Pons (tissue), 1 donor: Measurements from ENCODE around the gene ALDH1L1.
"Not testable (repeated sequence)": the region's sequence is repeated elsewhere in the genome, so short reads cannot be mapped to it uniquely, and the experiment has no call there.

Experiments used
- DNase-seq: peaks from one replicate; pipeline ENCODE4 v3.0.0-alpha.2; 2016; ENCODE audit warnings: low spot score

Gene ALDH1L1

GRCh38 chr3:126083511-126083912, 96.9 kb downstream of the ALDH1L1 start:
- DNase-seq: peak; percentile 12

GRCh38 chr3:126083138-126083445, 97.3 kb downstream of the ALDH1L1 start:
- no peak for DNase-seq

- DNase-seq: no peak
These were observed 97.8 kb downstream of the ALDH1L1 start for GRCh38 chr3:126082362-126083137.

GRCh38 chr3:126081618-126082361, 98.6 kb downstream of the ALDH1L1 start:
- no peak for DNase-seq

- no peak for DNase-seq
These were observed 99.4 kb downstream of the ALDH1L1 start for GRCh38 chr3:126080970-126081369.

DNA sequence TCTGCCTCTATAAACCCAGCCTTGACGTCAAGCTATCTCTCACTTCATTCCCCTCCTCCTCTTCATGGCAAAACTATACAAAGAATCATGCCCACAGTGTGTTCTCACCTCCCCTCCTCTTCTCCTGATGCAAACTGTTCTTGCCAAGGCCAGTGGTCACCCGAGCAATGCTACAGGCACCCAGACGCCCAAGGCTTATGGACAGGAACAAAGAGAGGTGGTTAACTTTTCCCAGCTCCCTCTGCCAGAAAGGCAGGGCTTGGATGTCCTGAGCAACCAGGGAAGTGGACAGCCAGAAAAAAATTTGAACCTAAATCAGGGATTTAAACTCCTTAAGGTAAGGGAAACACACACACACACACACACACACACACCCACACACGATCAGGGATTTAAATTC, 101.5 kb downstream of the ALDH1L1 start:
- no peak for DNase-seq

- DNase-seq: no peak
These were observed 102.6 kb downstream of the ALDH1L1 start for GRCh38 chr3:126077754-126078153.

DNA sequence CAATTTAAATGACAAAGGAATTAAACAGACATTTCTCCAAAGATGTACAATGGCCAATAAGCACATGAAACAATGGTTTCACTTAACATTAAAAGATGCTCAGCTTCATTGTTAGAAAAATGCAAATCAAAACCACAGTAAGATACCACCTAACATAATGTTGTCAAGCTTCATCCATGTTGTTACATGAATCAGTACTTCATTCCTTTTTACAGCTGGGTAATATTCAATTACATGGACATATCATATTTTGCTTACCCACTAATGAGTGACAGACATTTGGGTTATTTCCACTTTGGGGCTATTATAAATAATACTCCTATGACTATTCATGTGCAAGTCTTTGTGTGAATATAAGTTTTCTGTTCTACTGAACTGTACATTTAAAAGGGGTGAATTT, 104.2 kb downstream of the ALDH1L1 start:
- DNase-seq: no peak

DNA sequence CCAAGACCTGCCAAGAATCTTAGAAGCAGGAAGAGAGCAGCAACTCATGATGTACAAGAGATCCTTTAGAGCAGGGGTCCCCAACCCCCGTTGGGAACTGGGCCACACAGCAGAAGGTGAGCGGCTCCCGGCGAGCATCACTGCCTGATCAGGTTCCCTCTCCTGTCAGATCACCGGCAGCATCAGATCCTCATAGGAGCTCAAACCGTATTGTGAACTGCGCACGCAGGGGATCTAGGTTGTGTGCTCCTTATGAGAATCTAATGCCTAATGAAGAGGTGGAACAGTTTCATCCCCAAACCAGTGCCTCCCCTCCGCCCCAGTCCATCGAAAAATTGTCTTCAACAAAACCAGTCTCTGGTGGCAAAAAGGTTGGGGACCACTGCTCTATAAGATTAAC, 110.2 kb downstream of the ALDH1L1 start:
- DNase-seq: no peak

- no peak for DNase-seq
These were observed 112.4 kb downstream of the ALDH1L1 start for GRCh38 chr3:126067959-126068358.

DNA sequence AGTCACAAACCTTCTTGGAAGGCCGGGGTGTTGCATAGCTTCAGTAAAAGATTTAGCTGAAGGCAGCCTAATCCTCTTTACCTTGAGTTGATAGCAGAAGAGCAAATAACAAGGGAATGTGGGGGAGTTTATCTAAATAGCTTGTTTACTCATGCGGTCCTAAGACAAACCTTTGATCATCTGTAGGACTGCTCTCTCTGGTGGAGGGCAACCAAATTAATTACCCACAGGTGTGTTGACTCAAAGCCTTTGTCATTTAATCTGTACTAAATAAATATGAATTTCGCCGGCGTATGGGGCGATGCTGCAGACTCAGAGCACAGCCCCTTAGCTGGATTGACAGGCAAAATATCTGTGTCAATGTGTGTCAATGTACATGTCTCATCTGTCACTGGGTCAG, 113.7 kb downstream of the ALDH1L1 start:
- DNase-seq: not testable (repeated sequence)

DNA sequence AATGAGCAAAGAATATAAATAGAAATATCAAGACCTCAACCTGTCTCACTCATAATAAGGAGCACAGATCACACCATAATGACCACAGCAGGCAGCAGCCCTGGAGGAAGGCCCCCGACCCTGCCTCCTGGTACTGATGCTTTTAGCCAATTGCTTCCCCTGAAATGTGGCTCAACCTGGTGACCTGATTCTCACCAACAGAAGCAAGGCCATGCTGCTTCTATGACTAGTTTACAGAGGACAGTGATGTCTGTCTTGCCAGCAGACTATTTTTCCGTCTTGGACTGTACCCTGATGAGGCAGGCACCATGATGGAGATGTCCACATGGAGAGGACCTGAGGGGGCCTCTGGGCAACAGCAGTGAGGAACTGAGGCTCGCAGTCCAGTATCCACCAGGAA, 114.5 kb downstream of the ALDH1L1 start:
- no peak for DNase-seq

GRCh38 chr3:126064627-126065258, 115.6 kb downstream of the ALDH1L1 start:
- DNase-seq: no peak

GRCh38 chr3:126063358-126063965, 116.9 kb downstream of the ALDH1L1 start:
- DNase-seq: no peak

DNA sequence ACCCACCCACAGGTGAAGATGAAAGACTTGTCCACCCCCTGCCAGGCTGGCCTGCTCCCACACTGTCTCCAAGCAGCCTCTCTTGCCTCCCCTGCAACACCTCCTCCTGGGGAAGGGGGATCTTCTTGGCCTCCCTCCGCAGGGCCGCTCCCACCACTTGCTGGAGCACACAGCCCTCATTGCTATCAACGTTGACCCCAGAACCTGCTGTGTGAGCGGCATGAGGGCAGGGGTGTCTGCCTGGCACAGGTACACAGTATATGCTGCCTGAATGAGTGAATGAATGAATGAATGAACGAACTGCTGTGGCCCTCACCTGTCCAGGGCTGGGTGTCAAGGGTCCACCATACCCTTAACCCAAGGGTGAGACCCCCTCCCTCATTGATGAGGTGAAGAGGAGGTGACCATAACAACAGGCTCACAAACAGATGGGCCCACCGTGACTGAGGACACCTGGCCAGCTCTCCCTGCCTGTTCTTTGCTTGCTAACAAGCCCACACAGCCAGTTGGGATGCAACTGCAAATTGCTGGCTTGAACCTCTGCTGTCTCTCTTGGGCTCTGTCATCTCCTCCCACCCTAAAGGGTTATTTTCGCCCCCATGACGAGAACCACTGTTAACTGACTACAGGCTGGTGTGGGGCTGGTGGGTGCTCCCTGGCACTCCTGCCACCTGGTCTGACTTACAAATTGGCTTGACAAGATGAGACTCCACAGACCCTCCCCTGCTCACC, 118.9 kb downstream of the ALDH1L1 start:
- no peak for DNase-seq

- no peak for DNase-seq
These were observed 119.7 kb downstream of the ALDH1L1 start for GRCh38 chr3:126060613-126061145.

DNA sequence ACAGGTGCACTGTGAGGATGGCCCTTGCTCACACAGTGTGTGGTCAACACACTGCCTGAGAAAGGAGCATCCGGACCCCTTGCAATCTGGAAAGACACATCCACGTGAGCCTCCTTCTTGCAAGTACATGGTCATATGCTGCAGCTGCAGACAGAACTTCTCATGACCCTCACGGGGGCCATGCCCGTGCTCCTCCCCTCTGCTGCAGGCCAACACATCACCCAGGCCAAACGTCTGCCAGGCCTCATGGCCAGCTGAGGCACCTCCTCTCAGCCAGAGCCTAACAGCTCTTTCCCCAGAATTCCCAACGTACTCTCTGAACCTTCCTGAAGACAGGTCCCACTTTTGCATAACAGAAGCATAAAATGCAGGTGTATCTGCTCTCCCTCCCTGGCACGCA, 121.7 kb downstream of the ALDH1L1 start:
- no peak for DNase-seq

DNA sequence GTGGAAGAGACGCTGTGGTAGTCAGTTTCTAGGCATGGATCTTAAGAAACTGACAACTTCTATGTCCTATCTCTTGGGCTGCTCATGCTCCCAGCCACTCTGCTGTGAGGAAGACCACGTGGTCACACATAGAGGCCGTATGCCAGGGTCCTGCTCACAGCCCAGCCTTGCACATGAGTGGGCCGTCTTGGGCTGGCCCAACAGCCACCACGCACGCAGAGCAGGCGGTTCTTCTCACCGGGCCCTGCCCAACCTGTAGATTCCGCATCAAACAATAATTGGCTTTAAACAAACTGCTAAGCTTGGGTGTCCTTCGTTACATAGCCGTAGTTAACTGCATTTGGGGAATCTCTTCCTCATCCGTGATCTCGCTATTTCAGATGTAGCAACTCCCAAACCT, 122.5 kb downstream of the ALDH1L1 start:
- no peak for DNase-seq

DNA sequence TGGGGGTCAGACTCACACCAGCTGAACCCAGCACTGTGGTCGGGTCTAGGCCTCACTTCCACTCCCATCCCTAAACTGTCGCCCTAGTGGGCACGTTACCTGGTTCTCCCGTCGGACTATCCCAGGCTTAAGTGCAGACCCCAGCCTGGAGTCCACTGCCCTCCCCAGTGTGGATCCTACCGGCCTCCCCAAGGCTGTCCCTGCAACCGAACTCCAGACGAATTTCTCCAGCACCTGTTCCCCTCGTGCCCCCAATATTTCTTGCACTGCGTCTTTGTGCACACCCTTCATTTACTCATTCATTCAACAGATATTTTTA, 122.9 kb downstream of the ALDH1L1 start:
- DNase-seq: no peak

DNA sequence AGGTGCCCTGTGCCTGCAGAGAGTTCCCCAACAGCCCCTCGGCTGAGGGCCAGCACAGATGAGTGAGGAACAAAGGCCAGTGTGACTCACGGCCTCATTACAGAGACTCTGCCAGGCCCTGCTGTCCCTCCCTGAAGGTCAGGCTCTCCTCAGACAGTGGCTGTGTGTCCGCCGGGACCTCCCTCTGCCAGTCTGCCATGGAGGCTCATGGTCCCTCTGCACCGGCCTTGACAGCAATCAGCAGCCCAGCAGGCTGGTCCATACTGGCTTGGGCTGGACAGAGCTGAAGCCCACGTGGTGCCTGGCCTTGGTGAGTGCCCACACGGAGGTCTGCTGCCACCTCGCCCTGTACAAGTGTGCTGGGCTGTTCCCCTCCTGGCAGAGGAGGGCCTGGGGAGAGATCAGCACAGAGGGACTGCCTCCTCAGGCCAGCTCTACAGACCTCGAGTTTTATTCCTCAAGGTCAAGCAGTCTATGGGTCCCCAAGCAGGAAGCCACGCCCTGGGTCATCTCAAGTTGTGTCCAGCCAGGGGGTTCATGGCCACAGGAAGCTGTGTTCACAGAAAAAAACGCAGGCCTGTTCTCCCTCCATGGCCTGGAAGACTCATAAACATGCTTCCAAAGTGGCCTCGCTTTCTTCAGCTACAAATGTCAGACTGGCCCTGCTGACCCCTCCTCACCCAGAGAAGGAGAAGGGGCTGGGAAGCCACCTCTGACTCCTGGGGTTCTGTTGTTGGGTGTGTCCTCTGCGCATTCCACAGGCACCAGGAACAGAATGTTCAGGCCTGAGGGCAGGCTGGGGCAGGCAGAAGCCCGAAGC, 123.5 kb downstream of the ALDH1L1 start:
- peak; percentile 57 for DNase-seq

DNA sequence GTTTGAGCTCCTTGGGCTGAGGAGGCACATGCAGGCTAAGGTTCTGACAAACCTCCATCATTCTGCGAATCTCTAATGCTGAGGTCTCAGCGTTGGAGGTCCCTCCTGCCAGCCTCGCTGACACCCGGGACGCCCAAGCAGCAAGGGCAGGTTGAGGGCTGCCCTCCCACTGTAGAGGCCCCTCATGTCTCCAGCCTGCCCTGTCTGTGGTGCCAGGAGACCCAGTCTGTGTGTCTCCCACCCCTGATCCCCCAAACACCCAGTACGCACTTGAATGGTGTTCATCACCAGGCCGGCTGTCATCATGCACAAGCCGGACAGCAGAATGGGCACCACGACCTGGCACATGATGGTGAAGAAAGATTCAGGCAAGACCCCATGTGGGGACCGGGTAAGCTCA, 124.3 kb downstream of the ALDH1L1 start:
- no peak for DNase-seq
